DMS153 treated with DMSO at 0.1 percent for 48 hours (cell line): ENCODE data around the gene ARIH2.

Source experiments
- DNase-seq: peaks from one replicate; lab custom pipeline; 2025; ENCODE audit not compliant: unreplicated experiment; lab: John Stamatoyannopoulos, UW

ARIH2 gene

DNA sequence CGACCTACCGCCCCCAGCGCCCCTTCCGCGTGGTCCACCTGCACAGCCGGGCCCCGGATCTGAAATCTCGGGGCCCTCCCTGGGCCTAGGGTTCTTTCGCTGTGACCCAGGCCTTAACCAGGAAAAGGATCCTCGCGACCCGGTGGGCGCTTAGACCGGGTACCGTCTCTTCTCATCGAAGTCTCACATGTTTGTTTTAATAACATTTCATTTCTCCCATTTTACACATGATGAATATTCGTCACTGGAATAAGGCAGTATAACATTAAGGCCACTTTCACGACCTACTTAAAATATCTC is 100.0 kb downstream of the ARIH2 start:
- no peak for DNase-seq

DNA sequence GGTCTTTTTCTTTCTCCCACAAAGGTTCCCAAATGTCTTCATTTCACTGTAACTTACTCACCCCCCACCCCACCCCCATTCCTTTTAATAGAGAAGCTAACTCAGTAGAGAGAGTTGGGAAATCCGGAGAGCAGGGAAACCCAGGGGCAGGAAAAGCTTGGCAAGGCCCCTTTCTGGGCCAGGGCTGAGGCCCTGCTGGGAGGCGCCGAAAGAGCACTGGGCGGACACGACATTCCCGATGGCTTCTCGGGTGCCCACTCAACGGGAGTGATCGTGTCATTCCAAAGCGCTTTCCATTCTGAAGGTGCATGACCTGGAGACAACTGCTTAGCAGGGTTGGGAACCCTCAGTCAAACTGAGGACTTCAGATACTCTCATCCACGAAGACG is 101.3 kb downstream of the ARIH2 start:
- no peak for DNase-seq

- DNase-seq = no peak
These were observed 101.9 kb downstream of the ARIH2 start for GRCh38 chr3:49020330-49021212.

- DNase-seq = peak; percentile 56
These were observed 102.7 kb downstream of the ARIH2 start for GRCh38 chr3:49021213-49021812.

DNA sequence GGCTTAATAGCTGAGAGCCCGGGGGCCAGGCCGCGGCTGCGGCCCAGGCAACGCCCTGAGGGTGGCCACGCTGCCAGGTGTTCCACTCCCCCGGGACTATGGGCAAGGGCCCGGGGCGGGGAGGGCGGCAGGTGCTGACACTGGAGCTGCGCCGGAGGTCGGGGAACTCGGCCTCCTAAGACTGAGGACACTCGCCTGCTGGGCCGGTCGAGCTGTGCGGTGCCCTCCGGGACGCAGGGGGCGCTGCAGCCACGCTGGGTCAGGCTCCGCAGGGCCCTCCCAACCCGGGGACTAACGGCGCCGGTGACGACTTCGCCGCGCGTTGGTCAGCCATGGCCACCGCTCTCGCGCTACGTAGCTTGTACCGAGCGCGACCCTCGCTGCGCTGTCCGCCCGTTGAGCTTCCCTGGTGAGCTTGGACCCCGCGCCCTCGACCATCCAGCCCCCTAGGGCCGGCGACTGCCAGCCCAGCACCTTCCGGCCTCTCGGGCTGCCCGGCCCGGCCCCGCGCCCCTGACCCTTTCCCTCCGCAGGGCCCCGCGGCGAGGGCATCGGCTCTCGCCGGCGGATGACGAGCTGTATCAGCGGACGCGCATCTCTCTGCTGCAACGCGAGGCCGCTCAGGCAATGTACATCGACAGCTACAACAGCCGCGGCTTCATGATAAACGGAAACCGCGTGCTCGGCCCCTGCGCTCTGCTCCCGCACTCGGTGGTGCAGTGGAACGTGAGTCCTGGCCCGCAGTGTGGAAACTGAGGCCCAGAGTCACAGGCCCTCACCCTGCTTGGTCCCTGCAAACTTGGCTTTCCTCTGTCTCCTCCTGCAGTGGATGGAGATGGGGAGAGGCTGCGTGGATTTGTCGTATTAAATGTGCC is 103.4 kb downstream of the ARIH2 start, which contains the start of gene NDUFAF3:
TSS of gene NDUFAF3 (plus strand) at position 309 of the 875 bp plus-strand sequence. CDS start at position 333, 24 bp downstream.
- DNase-seq = peak; percentile 54

GRCh38 chr3:49022688-49023171 is 104.1 kb downstream of the ARIH2 start:
- DNase-seq = no peak

DNA sequence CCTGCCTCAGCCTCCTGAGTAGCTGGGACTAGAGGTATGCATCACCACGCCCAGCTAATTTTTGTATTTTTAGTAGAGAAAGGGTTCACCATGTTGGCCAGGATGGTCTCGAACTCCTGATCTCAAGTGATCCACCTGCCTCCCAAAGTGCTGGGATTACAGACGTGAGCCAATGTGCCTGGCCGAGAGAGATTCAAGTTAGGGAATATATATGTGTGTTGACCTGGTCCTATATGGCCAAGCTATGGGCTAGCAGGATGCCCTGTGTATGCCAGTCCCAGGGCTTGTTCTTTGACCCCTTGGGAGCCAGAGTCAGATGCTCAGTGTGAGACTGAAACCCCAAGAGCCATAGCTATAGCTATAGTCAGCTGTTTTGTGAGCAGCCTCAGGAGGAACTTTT is 105.1 kb downstream of the ARIH2 start:
- DNase-seq = no peak

DNA sequence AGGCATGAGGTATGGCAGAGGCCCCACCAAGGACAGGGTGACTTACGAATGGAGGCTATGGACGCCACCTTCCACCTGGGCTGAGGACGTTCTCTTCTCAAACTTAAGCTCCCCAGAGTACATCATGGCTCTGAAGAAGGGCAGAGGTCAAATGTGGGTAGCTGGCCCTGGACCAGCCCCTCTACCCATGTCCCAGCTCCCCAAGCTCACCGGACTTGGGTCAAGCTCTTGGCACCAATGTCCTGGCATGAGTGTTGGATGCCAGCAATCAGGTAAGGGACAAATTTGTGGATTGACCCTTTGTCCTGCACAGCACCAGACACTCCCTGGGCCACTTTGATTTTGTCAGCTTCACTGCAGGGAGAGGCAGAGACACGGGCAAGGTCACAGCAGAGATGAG is 105.8 kb downstream of the ARIH2 start:
- DNase-seq = no peak

- no peak for DNase-seq
These were observed 106.6 kb downstream of the ARIH2 start for GRCh38 chr3:49025005-49025792.

- DNase-seq = no peak
These were observed 107.3 kb downstream of the ARIH2 start for GRCh38 chr3:49025793-49026520.

- DNase-seq = no peak
These were observed 107.9 kb downstream of the ARIH2 start for GRCh38 chr3:49026536-49026935.

- DNase-seq = no peak
These were observed 109.0 kb downstream of the ARIH2 start for GRCh38 chr3:49027634-49028033.

DNA sequence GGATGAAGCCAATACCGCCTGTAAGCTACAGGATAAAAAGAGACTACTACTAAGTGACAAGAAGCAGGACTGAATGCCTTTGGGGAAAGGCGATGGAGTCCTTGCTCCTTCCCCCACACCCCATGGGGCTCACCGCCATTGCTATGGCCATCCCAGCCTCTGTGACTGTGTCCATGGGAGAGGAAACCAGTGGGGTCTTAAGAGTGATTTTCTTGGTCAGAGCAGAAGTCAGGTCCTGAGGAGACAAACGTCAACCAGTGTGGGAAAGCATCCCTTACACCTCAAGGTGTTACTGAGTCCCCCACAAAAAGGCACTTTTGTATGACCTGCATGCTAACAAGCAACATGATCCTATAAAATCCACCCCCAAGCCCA is 109.6 kb downstream of the ARIH2 start:
- no peak for DNase-seq

DNA sequence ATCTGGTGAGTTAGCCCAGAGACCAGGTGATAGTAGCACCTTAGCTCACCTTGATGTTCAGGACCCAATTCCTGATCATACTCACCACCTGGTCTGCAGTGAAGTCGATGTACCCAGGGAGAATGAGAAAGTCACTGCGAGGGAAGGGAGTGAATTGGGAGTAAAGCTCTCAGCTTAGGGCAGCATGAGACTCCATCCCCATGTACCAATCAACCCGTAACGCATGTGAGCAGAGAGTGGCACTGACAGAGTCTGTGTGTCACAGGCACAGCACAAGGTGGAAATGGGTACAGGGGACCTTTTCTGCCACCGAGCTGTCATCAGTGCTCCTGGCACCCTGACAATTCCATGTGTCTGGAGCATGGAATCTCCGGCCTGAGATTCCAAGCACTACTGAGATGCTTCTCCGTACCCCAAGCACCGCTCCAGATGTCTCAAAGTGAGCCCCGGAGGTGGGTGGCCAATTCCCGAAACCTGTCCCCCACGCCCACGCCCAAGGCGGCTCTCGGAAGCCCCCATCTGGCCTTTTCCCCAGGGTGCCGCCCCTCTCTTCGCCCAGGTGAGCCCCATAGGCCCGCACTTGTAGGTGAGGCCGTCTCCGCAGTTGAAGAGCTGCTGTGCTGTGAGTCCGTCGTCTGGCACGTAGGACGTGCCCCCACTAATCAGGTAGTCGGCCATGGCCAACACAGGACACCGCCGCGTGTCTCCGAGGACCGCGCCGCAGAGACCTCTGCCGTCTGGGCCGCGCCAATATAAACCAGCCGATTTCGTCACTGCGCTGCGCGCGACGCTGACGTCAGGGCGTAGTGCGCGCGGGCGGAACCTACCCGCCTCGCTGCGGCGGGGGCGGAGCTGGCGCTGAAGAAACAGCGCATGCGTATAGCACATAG is 110.3 kb downstream of the ARIH2 start, which contains the start of gene IMPDH2:
TSS of gene IMPDH2 (minus strand) at position 726 of the 890 bp plus-strand sequence. CDS start at position 678, 48 bp downstream.
- DNase-seq = peak; percentile 28

GRCh38 chr3:49029563-49029884 is 110.9 kb downstream of the ARIH2 start:
- no peak for DNase-seq

- no peak for DNase-seq
These were observed 111.7 kb downstream of the ARIH2 start for GRCh38 chr3:49030321-49030720.

GRCh38 chr3:49032646-49033304 is 114.1 kb downstream of the ARIH2 start:
- DNase-seq = no peak

- no peak for DNase-seq
These were observed 116.0 kb downstream of the ARIH2 start for GRCh38 chr3:49034650-49035049.

GRCh38 chr3:49035281-49035680 is 116.6 kb downstream of the ARIH2 start:
- DNase-seq = no peak
